GM12864 (cell line): ENCODE measurements around the gene ZFHX3.

Source experiments
- DNase-seq: peaks from one replicate; pipeline ENCODE4 v3.0.0-alpha.2; 2011; ENCODE audit warnings: low read depth
- H3K4me3 ChIP-seq: 2 replicates; pipeline ENCODE4 v1.5.1; 2011; ENCODE audit warnings: mild to moderate bottlenecking, low read depth, low read length, control low read depth
- TF ChIP-seq, protein P1 (sequence below): IDR thresholded peaks from 2 replicates; pipeline ENCODE4 v1.5.1; 2011; ENCODE audit warnings: low read depth, mild to moderate bottlenecking, moderate library complexity, low read length, control low read depth, inconsistent platforms; ENCODE audit errors: missing control alignments

The ZFHX3 gene

DNA sequence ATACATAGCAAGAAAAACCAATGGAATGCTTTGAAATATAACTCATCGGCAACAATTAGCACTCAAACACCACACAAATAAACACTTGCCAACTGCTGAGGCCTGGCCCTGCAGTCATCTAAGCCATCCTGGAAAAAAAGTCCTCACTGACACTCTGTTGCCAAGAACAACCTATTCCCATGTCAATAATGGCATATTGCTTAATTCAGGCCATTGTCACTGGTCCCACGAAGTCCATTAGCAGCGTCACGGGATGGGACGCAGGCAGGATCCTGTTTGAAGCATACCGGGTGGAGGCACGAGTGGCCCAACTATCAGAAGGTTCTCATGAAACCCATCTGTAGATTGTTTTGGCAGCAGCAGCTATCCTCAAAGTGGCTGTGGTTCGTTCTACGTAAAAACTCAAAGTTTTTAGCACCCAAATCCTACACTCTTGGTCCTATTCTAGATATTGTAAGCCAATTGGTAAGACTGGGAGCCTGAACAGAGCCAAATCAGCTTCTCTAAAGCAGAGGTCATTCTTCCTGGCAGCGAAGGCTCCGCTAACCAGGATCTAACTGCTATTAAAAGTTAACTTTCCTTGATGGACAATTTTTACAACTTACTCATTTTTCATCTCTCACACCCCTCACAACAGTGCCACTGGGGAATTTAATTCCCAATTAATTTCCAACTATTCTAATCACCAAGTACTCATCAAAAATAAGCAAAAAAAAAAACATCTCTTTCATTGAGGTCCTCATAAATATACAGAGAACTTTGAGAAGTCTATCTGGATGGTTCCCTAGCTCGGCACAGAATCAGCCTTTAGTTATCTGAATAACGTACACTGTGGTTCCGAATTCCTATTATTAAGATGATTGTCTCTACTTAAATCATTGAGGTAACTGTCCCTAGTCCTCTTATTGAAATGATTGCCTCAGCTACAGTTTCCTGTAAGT lies 91.5 kb downstream of the ZFHX3 start:
- no peak overlapping the region for H3K4me3 ChIP-seq
- no peak for DNase-seq
- TF ChIP-seq, protein P1, sequence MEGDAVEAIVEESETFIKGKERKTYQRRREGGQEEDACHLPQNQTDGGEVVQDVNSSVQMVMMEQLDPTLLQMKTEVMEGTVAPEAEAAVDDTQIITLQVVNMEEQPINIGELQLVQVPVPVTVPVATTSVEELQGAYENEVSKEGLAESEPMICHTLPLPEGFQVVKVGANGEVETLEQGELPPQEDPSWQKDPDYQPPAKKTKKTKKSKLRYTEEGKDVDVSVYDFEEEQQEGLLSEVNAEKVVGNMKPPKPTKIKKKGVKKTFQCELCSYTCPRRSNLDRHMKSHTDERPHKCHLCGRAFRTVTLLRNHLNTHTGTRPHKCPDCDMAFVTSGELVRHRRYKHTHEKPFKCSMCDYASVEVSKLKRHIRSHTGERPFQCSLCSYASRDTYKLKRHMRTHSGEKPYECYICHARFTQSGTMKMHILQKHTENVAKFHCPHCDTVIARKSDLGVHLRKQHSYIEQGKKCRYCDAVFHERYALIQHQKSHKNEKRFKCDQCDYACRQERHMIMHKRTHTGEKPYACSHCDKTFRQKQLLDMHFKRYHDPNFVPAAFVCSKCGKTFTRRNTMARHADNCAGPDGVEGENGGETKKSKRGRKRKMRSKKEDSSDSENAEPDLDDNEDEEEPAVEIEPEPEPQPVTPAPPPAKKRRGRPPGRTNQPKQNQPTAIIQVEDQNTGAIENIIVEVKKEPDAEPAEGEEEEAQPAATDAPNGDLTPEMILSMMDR: no peak

DNA sequence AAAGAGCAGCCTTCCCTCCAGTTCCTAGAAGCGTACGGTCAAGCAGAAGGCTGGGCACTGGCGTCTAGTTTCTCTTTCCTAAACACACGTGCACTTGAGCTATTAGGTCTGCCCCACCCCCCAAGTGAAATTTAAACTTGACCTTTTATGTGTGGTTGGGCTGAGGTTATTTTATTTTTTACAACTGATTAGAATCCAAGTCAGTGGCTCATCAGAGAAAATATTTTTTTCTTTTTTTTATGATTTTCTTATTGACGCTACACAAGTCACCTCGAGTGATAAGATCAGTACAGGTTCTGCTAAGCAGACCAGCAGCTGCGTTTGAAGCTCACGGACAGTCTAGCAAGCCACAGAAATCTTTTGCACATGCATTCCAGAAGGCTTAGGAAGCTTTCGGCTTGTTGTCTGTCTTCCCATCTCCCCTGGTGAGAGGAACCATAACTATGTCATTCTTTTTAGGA lies 95.1 kb downstream of the ZFHX3 start:
- H3K4me3 ChIP-seq: no peak overlapping the region
- TF ChIP-seq, protein P1: no peak
- DNase-seq: no peak

DNA sequence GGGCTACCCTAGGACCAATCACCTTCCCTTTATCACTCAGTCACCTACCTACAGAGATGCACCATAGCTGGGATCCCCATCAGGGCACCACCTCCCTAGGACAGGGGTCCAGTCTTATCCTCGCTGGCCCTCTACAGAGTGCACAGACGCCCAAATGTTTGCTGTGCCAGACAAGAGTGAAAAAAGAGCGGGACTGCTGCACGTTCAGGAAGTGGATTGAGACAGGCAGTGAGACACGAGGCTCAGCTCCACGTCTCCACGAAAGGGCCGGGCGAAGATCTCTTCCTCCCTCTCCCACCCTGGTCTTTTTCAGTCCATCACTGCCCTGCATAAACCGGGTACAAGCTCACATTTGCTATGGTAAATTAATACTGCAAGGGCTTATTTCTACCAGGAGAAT lies 95.5 kb downstream of the ZFHX3 start:
- TF ChIP-seq, protein P1: no peak
- no peak overlapping the region for H3K4me3 ChIP-seq
- DNase-seq: no peak

DNA sequence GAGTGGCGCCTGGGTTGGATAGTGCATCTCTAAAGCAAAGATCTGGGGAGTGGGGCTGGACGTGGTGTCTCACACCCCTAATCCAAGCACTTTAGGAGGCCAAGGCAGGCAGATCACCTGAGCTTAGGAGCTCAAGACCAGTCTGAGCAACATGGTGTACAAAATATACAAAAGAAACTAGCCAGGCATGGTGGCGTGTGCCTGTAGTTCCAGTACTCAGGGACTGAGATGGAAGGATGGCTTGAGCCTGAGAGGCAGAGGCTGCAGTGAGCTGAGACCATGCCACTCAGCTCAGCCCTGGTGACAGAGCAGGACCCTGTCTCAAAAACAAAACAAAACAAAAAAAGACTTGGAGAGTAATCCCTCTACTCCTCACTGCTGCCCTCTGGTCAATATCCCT lies 96.0 kb downstream of the ZFHX3 start:
- DNase-seq: no peak
- TF ChIP-seq, protein P1: no peak
- no peak overlapping the region for H3K4me3 ChIP-seq

DNA sequence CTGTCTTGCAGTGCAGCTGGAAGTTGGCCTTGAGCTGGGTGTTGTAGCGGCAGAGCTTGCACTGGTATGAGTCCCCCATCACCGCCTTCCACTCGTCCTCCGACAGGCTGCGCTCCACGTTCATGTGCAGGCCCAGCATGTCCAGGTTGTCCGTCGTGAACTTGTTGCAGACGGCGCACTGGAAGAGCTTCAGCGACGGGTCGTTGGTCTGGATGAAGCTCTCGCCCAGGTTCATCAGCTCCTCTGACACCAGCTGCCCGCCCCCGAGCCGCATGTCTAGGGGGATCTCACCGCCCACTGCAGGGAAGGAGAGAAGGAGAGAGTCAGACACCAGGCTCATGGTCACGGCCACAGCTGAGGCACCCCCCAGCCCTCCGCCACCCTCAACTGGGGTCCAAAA lies 97.3 kb downstream of the ZFHX3 start:
- H3K4me3 ChIP-seq: no peak overlapping the region
- TF ChIP-seq, protein P1: no peak
- DNase-seq: no peak

DNA sequence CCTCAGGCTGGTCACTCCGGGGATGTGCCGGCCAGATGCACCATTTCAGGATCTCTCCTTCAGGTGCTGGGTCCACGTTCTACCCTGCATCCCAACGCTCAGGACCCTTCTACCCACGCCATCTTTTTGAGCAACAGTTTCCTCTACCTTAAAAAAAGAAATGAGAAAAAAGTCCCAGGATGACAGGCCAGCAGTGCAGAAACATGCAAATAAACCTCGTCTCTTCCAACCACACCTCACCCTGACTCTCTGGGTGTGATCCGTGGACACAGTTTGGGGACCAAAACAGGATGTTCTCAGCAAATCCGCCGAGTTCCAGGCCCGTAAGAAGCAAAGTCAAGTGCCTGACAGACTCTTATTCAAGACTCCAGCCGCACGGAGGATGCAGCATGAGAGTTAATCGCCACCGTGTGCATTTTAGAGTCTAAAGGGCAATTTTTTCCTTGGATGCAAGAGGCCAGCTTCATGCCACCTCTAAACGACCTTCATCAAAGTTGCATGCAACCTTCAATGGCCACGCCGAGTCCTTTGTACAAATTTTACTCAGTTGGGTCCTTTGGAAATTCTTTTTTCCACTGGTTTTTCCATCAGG lies 99.6 kb downstream of the ZFHX3 start:
- TF ChIP-seq, protein P1: no peak
- no peak for DNase-seq
- H3K4me3 ChIP-seq: no peak overlapping the region
